Measurements from ENCODE around the gene DES.
"Not testable (repeated sequence)": the region's sequence is repeated elsewhere in the genome, so short reads cannot be mapped to it uniquely, and the experiment has no call there.

DES gene

DNA sequence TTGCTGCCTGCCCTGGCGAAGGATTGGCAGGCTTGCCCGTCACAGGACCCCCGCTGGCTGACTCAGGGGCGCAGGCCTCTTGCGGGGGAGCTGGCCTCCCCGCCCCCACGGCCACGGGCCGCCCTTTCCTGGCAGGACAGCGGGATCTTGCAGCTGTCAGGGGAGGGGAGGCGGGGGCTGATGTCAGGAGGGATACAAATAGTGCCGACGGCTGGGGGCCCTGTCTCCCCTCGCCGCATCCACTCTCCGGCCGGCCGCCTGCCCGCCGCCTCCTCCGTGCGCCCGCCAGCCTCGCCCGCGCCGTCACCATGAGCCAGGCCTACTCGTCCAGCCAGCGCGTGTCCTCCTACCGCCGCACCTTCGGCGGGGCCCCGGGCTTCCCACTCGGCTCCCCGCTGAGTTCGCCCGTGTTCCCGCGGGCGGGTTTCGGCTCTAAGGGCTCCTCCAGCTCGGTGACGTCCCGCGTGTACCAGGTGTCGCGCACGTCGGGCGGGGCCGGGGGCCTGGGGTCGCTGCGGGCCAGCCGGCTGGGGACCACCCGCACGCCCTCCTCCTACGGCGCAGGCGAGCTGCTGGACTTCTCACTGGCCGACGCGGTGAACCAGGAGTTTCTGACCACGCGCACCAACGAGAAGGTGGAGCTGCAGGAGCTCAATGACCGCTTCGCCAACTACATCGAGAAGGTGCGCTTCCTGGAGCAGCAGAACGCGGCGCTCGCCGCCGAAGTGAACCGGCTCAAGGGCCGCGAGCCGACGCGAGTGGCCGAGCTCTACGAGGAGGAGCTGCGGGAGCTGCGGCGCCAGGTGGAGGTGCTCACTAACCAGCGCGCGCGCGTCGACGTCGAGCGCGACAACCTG lies at the start of gene DES:
TSS of gene DES (plus strand) at position 223 of the 857 bp plus-strand sequence. CDS start at position 309, 86 bp downstream.
- no peak for DNase-seq

DNA sequence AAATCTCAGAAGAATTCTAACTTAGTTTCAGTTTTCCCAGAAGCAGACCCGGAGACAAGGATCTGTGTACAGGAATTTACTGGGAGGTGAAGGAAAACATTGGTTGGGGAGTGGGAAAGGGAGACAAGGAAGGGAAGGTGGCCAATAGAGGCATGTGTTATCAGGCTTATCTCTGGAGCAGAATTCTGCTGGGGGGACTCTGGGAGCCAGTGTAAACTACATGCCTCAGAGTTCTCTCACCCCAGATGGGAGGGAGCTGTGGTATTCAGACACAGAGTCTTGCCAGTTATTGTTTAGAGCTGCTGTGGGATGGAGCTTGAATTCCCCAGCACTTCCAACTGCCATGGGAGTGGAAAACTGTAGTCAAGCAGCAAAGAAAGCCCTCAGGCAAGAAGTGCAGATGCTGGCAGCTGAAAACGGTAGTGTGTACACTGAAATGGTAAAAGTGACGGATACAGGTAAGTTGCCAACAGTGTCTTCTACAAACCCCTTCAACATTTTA lies 49.4 kb upstream of the DES start:
- no peak for DNase-seq

DNA sequence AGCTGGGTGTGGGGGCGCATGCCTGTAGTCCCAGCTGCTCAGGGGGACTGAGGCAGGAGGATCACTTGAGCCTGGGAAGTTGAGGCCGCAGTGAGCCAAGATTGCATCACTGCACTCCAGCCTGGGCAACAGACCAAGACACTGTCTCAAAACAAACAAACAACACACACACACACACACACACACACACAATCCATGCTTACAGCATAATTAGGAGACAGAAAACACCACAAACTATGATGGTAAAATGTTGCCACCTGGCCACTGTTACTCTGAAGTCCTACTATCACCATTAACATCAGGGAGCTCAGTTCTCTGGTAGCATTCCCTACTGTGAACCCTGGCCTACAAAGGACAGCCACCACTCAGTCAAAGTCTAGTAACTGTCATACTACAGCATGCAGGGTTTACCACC lies 48.7 kb upstream of the DES start:
- no peak for DNase-seq

DNA sequence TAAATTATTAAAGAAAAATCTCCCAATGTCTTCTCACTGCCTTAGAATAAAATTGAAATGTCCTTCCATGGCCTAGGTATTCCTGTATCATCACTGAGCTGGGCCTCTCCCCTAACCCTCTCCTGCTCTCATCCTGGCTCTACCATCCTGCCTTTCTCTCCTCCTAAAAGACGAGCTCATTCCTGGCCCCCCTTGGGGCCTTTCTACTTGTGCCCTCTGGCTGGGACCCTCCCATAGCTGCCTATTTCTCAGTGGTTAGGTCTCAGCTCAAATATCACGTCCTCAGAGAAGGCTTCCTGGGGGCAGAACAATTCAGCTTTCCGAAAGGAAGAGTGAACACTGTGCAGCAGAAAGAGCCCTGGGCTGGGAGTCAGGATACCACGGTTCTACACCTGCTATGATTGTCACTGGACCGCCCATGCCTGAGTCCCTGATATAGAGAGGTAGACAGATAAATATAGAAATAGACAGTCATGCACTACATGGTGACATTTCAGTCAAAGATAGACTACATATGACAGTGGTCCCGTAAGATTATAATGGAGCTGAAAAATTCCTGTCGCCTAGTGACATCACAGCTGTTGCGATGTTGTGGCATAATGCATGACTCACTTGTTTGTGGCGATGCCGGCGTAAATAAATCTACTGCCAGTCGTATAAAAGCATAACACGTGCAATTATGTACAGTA lies 39.9 kb upstream of the DES start:
- DNase-seq: no peak

DNA sequence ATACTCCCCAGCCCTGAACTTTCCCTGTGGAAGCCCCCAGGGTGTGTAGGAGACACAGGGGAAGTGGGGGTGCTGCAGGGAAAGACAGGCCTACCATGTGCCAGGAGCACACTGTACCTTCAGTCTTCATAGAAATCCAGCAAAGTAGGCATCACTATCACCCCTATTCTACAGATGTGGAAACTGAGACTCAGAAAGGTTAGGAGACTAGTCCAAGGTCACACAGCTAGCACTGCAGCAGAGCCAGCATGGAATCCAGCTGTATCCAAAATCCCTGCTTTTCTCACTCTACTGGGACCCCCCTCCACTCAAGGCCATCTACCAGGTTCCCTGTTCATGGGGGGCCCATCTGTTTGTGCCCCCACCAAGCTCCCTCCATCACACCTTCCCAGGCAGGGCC lies 37.3 kb upstream of the DES start:
- no peak for DNase-seq

DNA sequence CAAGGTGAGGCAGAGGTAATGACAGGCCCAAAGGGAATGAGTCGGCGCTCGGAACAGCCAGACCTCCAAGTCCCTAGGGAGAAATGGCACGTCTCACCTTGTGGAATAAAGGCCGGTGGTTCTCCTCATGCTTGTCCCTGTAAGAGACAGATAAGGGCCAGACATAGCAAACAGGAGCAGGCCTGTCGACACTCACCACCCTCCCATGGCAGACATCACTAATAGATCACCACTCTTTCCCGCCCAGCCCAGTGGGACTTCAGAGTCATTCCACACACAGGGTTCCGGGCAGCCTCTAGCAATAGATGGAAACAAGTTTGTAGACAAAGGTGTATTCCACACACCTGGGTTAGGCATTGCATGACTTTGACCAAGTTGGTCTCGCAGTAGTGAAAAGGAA lies 36.7 kb upstream of the DES start:
- DNase-seq: no peak

DNA sequence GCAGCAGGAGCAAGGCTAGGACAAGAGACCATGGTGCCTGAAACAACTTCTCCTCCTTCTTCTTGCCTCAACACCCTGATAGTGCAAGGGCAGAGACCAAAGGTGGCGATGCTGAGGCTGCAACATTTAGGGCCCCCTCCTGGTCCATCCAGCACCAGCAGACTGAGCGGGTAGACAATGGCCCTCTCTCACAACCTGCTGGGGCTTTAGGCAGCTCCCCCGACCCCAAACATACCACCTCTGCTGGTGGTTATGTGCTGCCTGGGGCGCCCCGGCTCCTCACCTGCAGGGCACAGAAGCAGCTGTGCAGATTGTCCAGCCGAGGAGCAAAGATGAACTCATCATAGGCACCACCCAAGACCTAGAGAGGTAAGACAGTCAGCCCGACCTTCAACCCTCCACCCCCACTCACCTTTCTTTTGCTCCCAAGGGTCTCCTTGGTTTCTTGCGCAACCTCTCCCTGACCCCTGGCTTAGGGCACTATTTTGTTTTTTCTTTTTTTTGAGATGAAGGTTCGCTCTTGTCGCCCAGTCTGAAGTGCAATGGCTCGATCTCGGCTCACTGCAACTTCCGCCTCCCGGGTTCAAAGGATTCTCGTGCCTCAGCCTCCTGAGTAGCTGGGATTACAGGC lies 34.0 kb upstream of the DES start:
- DNase-seq: no peak

DNA sequence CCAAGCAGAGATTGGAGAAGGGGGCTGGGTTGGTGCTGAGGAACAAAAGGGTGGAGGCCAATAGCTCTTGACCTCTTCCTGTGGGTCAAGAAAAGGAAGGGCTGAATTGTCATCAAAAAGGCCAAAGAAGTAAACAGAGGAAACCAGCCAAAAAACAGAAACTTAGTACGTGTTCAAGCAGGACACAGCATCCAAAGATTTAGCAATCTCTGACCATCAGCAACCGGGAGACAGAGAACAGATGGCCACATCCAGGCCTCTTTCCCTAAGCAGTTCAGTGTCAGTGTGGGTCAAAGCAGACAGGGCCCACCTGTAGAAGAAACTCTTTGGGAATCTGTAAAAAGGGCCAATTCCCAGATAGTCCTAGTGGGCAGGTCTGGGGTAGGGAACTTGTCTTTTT lies 33.3 kb upstream of the DES start:
- DNase-seq: no peak

DNA sequence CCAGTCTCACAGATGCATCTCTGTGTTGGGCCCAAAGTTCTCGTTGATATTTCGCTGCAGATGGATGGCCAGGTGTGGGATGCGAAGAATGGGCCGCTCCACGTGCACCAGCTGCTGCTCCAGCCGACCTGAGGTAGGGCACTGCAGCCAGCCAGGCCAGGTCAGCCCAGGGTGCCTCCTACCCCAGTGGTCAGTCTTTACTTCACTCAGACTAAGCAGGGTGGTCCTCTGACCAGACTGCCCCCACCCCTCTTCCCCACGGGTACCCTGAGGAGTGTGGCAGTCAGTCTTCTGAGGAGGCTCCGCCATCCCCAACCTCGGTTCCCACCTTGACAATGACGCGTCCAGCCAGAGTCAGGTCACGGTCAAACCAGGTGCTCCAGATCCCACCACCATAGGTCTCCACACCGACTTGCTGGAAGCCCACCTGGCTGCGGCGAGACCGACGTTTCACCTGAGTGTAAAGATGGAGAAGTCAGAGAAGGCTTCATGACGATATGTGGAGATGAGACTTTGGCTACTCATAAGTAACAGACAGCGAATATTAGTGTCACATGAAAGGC lies 32.1 kb upstream of the DES start:
- DNase-seq: no peak

DNA sequence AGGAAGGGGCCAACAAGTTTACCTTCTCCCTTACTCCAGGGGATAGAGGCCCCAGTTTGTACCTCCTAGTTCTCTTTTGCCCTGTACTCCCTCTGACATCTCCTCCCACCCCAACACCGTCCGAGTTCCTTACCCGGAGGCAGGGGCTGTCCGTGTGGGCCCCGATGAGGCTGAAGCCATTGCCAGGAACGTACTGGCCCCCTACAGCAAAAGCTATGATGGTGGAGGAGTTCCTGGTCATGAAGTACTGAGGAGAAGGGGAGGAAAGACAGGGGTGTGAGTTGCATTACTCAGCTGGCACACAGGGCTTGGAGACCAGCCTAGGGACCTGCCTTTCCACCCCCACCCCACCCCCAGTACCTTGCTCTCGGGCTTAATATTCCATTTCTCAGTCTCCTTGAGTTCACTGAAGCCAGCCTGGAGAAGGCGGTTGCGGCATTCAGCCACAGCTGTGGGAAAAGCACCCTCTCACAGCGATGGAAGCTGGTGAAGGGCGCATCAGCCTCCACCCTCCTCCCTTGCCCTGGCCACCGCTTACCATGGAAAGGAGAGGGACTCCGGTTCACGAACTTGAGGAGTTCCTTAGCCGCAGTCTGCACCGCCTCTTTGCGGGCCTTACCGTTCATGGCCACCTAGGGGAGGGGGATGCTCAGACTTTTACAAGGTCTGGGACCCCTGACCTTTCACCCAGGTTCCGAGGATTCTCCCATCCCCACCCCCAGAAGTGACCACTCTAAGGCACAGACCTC lies 31.5 kb upstream of the DES start:
- DNase-seq: no peak

DNA sequence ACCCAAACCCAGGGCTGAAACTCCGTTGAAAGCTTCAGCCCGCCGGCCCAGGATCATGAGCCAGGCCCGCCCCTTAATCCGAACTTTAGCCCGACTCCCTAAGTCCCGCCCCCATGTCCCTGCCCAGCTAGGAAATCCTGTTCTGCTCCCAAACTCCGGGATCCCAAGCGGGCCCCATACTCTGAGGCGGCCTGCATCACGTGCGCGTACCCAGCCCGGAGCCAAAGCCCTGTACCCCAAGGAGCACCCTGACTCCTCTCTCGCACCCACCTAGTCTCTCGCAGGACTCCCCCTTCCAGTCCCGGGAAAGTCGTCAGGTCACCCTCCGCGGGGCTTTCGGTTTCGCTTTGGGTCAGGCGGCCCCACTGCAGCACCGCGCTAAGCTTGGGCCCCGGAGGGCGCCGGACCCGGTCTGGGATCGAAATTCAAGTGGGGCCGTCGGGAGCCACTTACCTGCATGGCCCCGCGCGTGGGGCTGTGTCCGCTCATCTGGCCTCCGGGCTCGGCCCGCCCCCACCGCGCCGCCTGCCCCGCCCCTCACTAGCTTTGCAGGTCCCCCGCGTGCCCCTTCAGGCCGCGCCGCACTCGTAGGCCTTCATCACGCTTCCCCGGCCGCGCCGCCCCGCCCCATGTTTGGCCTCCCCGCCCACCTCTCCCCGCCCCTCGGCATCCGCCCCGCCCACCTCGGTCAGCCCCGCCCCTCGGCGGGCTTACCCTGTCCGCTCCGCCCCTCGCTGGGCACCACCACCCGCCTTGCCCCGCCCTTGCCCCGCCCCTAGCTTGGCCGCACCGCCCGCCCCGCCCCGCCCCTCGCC lies 30.7 kb upstream of the DES start, which contains the start of gene DNPEP:
TSS of gene DNPEP (minus strand) at position 607 of the 815 bp plus-strand sequence. CDS start at position 489, 118 bp downstream.
- peak; percentile 87 for DNase-seq

DNA sequence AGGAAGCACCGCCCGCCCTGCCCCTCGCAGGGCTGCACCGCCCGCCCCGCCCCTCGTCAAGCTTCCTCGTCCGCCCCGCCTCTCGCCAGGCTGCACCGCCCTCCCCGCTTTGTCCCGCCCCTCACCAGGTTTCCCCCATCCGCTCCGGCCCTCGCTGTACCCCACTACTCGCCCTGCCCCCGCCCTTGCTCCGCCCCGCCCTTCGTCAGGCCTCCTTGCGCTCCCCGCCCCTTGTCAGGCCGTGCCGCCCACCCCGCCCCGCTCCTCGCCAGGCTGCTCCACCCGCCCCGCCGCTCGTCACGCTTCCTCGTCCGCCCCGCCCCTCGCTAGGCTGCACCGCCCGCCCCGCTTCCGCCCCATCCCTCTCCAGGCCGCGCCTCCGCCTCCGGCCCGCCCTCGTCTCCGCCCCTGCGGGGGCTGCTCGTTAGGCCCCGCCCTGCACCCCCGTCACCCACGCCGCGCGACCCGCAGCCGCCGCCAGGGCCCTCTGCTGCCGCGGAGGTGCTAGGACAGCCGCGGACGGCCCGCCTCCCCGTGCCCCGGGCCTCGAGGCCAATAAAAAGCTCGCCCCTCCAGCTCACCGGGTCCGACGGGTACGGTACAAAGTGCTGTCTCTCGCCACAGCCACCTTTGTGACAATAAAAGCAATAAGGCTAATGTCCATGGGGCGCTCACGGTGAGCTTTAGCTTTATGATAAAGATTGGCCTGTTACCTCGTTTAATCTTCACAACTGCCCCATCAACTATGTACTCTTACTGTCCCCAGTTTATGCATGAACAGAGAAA lies 29.9 kb upstream of the DES start:
- DNase-seq: peak; percentile 87

DNA sequence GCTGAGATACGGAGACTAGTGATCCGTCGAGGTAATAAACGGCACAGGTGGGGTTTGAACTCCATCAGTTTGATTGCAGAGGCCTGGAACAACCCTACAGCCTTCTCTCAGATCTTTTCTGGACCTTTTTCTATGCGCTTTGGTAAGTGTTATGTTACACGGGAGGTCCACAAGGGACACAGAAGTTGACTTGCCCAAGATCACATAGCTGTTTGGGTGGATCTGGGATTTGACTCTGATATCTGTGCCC lies 29.3 kb upstream of the DES start:
- DNase-seq: no peak

DNA sequence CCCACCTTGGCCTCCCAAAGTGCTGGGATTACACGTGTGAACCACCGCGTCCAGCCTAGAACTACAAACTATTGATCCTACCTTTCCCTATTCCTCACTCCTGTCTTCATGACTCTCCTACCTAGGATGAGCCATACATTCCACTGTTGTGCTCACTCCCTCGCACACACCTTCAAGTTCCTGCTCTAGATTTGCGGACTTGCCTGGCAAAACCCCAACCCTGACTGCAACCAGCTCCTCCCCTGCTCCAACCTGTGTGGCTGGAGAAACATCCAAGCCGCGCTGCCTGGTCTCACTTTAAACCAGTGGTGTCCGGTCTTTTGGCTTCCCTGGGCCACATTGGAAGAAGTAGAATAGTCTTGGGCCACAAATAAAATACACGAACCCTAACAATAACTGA lies 25.4 kb upstream of the DES start:
- no peak for DNase-seq

DNA sequence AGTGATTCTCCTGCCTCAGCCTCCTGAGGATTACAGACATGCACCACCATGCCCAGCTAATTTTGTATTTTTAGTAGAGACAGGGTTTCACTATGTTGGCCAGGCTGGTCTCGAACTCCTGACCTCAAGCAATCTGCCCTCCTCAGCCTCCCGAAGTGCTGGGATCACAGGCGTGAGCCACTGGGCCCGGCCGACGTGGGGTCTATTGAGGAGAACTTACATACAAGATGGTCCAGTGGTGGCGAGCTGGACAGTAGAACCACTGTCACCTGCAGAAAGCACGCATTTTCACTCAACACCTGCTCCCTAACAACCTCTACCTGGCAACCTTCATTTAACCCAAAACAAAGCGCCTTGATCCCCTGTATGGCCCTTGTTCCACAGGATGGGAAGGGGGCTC lies 23.1 kb upstream of the DES start:
- DNase-seq: not testable (repeated sequence)

DNA sequence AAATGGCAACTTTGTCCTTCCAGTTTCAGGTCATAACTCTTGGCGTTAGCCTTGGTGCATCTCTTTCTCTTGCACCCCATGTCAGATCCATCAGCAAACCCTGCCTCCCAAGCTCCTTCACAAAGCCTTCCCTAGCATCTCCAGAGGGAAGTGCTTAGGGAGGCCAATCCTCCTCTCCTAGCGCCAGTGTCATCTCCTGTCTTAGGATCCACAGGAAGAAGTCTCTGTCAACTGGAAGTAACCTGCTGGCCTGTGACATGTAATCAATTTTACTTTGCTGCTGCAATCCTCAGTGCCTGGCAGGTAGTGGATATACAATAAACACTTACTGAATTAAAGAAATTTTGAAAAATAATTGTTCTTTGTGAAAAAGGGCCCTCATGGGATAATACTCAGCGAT lies 22.6 kb upstream of the DES start:
- DNase-seq: no peak

DNA sequence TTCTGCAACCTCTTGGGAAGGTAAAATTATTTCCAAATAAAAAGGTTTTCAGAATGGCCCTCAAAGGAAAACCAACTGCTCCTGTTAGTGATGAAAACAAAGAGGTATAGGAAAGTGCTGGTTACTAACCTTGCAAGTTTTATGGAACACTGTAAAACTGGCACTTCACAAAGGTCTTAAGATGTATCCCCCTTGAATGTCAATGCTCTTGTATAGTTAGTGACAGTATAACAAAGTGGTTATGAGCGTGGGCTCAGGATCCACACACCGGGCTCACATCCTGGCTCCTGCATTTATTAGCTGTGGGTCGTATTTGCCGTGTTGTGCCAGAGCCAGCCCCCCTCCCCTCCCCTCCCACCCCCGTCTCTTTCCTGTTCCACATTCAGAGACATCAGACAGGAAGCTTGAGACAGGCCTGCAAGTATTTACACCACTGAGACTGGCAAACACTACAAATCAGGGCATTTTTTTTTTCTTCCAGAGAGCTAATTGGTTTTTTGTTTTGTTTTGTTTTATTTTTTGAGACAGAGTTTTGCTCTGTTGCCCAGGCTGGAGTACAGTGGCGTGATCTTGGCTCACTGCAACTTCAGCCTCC lies 21.2 kb upstream of the DES start:
- DNase-seq: no peak

DNA sequence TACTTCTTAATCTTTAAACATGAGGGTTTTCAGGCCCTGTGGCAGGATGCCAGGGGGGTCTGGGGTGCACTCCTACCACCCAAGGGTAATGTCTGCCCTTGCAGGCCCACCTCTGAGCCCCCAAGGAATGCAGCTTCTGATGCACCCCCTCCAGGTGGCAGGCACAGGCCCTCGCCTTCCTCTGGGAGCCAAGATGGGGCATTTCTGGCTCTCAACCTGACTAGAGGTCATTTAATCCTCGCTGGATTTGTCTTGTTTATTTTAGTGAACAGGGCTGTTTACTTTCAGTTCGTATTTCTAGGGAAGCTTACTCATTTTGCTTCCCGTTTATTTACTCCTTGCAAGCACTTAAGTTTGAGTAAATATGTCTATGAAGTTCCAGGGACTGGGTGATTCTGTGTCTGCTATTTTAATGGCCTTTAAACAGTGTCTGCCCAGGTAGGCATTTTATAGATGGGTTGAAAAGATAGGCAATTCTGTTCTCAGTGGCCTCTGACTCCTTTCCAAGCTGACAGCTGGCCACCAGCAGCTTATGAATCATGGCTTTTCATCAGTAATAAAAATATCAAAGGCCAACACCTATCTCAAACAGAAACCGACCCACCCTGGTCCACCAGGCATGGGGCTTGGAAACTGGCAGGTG lies 19.3 kb upstream of the DES start:
- no peak for DNase-seq

DNA sequence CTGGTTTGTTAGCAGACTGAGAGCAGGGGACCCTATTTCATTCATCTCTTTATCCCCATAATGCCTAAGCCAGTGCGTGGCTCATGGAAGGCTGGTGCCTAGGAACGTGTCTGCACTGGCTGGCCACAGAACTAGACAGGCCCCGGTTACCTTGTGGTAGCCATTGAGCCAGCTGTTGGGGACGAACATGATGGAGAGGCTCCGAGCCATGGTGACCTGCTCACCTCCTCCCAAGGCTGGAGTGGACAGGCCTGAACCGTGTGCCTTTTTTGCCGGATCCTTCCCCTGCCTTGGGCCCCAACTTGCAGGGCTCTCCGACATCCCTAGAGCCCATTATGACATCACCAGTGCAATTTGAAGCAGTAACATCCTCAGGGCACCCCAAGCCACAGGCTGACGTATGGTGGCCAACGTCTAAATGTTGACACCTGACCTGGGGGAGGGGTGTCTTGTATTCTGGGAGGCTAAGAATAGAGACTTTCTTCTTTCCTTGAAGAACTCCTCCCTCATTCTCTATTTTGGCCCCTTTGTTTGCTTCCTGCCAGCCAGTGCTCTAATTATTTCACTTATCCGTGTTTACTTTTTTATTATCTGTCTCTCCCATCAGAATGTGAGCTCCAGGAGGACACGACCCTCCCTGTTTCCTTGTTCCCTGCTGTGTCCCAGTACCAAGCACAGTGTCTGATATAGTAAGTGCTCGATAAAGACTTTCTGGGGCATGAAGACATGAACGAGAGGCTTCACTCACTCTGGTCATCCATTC lies 18.3 kb upstream of the DES start:
- no peak for DNase-seq
